GM12873 (cell line): ENCODE results near the gene LRP2BP.

Source experiments
- TF ChIP-seq, protein P1 (sequence below): IDR thresholded peaks from 2 replicates; pipeline ENCODE4 v1.5.1; 2012; ENCODE audit warnings: low read depth, mild to moderate bottlenecking, moderate library complexity, low read length, control low read depth; ENCODE audit not compliant: insufficient read depth; ENCODE audit errors: missing control alignments

LRP2BP gene

DNA sequence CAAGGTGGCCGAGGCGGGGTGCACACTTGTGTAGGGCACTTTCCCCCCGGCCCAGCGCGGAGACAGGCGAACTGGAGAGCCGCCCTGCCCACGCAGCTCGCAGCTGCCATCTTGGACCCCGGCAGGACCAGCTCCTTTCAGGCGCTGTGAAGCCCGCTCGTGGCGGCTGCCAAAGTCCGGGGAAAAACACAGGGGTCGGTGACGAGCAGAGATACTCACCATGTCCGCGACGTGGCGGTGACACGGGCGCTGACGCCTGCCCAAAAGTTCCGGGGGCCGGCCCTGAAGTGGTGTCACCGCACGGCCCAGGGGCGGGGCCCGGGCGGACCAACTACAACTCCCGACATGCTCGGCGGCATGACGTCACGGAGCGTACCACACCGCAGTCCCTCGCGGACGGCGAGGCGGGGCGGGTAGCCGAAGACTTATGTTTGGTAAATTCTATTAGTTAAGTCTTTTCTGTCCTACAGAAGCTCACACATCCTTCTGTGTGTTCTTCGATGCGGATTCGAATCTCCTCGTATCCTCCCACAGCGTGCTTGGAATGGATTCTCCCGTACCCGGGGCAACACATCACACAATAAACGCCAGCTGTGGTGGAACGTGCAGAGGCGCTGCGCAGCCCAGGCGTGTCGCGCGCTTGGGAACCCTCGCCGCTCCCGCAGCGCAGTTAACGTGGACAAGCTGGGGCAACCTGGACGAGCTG lies 30.1 kb upstream of the LRP2BP start, which contains the start of gene UFSP2:
UFSP2 (minus strand) TSS at position 318 of the 706 bp plus-strand sequence; CDS start at position 222, 96 bp downstream.
- TF ChIP-seq, protein P1, sequence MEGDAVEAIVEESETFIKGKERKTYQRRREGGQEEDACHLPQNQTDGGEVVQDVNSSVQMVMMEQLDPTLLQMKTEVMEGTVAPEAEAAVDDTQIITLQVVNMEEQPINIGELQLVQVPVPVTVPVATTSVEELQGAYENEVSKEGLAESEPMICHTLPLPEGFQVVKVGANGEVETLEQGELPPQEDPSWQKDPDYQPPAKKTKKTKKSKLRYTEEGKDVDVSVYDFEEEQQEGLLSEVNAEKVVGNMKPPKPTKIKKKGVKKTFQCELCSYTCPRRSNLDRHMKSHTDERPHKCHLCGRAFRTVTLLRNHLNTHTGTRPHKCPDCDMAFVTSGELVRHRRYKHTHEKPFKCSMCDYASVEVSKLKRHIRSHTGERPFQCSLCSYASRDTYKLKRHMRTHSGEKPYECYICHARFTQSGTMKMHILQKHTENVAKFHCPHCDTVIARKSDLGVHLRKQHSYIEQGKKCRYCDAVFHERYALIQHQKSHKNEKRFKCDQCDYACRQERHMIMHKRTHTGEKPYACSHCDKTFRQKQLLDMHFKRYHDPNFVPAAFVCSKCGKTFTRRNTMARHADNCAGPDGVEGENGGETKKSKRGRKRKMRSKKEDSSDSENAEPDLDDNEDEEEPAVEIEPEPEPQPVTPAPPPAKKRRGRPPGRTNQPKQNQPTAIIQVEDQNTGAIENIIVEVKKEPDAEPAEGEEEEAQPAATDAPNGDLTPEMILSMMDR: no peak

DNA sequence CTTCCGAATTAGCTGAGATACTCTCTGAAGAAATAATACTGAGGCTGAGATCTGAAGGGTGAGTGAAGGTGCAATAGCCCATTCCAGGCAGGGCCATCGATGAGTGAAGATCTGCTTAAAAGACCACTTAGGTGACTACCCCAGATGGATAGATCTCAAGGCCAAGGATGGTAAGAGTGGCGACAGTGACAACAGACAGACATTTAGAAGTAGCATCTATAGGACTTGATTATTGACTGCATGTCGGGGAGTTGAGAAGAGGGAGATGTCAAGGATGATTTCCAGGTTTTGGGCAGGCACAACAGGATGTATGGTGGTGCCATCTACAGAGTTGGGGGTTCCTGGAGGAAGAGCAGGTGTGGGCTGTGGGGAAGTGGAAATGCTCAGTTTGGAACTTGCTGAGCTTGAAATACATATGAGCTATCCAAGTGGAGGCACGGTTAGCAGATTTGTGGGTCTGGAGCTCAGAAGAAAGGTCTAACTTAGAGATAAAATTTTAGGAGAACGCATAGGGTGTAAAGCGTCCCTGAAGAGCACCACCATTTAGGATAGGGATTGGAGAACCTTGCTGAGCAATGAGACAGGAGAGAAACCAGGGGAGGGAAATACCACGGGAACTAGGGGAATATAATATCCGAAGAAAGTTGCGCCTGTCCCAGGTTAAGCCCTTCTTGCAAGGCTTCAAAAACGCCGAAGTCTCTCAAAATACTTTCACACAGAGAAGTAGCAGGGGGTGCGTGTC lies 29.4 kb upstream of the LRP2BP start:
- TF ChIP-seq, protein P1: no peak

DNA sequence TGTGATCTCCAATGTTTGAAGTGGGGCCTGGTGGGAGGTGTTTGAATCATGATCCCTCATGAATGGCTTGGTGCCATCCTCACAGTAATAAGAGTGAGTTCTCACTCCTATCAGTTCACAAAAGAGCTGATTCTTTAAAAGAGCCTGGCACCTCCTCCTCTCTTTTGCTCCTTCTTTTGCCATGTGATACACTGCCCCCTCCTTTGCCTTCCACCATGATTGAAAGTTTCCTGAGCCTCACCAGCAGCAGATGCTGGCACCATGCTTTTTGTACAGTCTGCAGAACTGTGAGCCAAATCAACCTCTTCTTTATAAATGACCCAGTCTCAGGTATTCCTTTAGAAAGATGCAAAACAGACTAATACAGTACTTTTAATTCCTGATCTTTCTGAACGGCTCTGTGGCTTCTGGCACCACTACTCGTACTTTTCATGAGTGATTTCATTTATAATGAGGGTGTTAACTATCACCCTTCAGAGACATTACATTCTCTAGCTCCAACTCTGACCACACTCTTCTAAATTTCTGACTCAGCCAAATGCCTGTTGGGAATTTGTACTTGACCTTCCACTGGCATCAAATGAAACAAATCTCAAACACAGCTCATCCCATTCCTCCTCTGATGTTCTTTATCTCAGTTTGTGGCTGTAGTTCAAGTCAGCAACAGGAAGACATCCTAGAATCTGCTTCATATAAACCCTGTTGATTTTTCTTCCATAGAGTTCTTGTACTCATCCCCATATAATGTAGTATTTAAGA lies 25.8 kb upstream of the LRP2BP start:
- TF ChIP-seq, protein P1: no peak

DNA sequence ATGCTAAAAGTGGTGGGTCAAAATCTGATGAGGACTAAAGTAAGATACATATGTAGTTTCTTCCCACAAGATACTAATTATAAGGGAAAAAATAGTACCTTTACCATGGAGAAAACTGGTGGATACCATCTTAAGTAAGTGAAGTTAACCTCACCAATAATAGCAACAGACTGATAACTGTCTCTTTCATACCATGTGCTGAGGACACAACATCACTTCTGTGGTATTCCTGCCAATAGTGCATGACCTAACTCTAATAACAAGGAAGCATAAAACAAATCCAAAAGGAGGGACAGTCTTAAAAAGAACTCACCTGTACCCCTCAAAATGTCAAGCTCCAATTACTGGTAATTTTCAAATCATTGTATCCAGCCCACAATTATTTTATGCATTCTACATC lies 21.2 kb upstream of the LRP2BP start:
- TF ChIP-seq, protein P1: no peak

DNA sequence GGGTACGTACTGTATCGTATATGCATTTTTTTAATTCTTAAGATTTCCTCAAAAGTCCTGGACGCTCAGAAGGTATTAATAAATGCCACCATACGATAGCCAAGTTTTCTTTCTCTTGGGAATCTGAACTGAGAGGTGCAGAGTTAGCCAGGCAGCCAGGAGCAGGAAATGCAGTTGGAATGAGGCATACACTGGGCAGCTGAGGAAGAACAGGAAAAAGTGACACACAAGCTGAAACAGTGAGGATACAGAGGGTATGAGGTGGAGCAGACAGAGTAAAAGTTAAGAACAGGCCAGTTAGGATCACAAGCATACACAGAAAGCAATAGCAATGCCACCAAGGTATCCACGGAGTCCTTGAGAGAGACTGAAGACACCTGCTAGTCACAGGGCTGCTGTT lies 16.7 kb upstream of the LRP2BP start:
- TF ChIP-seq, protein P1: no peak

DNA sequence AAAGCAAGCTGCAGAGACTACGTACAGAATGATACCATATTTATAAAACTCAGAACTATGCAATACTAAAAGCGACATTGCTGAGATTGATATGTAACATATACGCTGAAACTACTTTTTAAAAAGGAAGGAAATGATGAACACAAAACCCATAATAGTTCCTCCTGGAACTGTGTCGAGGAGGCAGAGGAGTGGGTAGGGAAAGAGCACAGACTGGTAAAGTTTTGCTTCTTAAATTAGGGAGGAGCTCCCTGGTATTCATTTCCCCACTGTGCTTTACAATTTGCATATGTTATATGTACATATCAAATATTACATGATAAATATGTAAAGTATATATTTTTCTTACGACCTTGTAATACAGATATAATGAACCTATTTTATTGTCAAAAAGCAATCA lies 16.1 kb upstream of the LRP2BP start:
- TF ChIP-seq, protein P1: no peak

DNA sequence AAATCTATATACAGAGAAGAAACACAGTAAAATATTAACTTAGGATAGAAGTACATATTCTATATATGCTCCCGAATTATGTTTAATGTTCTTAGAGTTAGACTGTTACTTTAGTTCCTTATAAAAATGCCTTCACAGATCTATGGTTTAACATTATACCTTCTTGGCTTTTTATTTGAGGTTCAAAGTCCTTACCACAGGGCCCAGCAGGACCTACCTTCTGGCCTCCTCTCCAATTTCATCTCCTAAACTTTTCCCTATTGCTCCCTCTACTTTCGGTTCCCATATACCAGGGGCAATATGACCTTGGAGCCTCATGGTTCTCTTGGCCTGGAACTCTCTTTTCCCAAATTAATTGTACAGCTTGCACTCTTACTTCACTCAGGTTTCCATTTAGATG lies 12.7 kb upstream of the LRP2BP start:
- TF ChIP-seq, protein P1: no peak
